OCI-LY1 (cell line): ENCODE data around the gene NDUFAF2.
A peak's percentile ranks its signal among the peaks of the same experiment; 100 is the strongest.

Experiments
- EZH2 ChIP-seq: fragments of 200-600 bp; sonication (generic), shearing (Covaris generic); IDR thresholded peaks from 2 replicates; pipeline ENCODE4 v1.8.0; 2017; ENCODE audit warnings: borderline replicate concordance, mixed run types, mild to moderate bottlenecking, antibody characterized with exemption, low read length, moderate library complexity, mixed read lengths
- TF ChIP-seq, protein P1 (sequence below): fragments of 200-600 bp; sonication (generic), shearing (Covaris generic); IDR thresholded peaks from 2 replicates; pipeline ENCODE4 v1.5.1; 2017; ENCODE audit warnings: mild to moderate bottlenecking, antibody characterized with exemption, low read length, moderate library complexity, mixed read lengths

DNA sequence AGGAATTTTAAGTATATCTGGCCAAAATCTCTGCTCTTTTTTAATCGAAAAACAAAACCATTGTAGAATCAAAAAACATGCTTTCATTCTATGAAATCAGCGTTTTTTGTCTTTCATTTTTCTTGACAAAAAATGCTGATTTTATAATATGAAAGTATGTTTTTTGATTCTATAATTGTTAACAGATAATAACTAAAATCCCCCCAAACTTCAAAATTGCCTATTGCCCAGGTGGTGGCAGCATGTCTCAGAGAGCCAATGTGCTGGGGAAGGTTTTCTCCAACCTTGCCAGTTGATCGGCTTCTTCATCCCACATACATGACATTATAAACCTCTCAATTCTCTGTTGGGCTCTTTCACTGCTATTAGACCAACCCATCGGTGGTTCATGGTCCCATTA lies 222.4 kb downstream of the NDUFAF2 start:
- TF ChIP-seq, protein P1, sequence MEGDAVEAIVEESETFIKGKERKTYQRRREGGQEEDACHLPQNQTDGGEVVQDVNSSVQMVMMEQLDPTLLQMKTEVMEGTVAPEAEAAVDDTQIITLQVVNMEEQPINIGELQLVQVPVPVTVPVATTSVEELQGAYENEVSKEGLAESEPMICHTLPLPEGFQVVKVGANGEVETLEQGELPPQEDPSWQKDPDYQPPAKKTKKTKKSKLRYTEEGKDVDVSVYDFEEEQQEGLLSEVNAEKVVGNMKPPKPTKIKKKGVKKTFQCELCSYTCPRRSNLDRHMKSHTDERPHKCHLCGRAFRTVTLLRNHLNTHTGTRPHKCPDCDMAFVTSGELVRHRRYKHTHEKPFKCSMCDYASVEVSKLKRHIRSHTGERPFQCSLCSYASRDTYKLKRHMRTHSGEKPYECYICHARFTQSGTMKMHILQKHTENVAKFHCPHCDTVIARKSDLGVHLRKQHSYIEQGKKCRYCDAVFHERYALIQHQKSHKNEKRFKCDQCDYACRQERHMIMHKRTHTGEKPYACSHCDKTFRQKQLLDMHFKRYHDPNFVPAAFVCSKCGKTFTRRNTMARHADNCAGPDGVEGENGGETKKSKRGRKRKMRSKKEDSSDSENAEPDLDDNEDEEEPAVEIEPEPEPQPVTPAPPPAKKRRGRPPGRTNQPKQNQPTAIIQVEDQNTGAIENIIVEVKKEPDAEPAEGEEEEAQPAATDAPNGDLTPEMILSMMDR = peak; percentile 45
- TF ChIP-seq EZH2 = no peak
